ENCODE results near the gene PPP4R2. TPM values are rescaled to one million over a fixed set of nuclear protein-coding genes. Genes with fewer than 3 reads are reported as not detected.

Gene PPP4R2
- total and polyA plus RNA-seq, 2 of the 4 experiments (the other 2 are of a cell fraction) = 13.5 to 31.4 TPM

GRCh38 chr3:72968266-72968664, 28.3 kb upstream of the PPP4R2 start:
- no peak overlapping the region for H3K56ac ChIP-seq (ENCODE audit: extremely low read depth, insufficient read depth, low read length)
- no peak overlapping the region for H4K8ac ChIP-seq (ENCODE audit: low read depth in 2 of 2, low read length in 2 of 2)
- no peaks in the 10 kb centered on the region for H3K9me1 ChIP-seq (ENCODE audit: insufficient read depth, low read length)
- no peaks in the 10 kb centered on the region for H3K27me3 ChIP-seq (ENCODE audit: control insufficient read depth, insufficient read depth, low read length)
- H4K5ac ChIP-seq (ENCODE audit: low read depth, low read length) = no peak overlapping the region
- H3K36me3 ChIP-seq (ENCODE audit: control insufficient read depth, insufficient read depth, low read length) = peaks cover 15% of the 10 kb centered on the region
- H4K91ac ChIP-seq (ENCODE audit: insufficient read depth, low read depth, low read length) = no peak overlapping the region
- H2AK5ac ChIP-seq (ENCODE audit: low read depth, low read length) = no peak overlapping the region
- no peak overlapping the region for H3K18ac ChIP-seq (ENCODE audit: low read depth, low read length)
- no CpG with 5 or more reads among the region's 1 CpG for WGBS, 2 experiments (ENCODE audit: extremely low coverage in 2 of 2, insufficient read length in 1 of 2)
- ATAC-seq (ENCODE audit: low read depth) (no peak), DNase-seq (no peak)
- no peak overlapping the region for H3K23ac ChIP-seq (ENCODE audit: low read depth, low read length)
- no peak overlapping the region for H2BK120ac ChIP-seq (ENCODE audit: low read depth, low read length)
- H3K79me1 ChIP-seq (ENCODE audit: low read depth in 1 of 2, low read length in 2 of 2) = no peaks in the 10 kb centered on the region
- no peaks in the 10 kb centered on the region for H4K20me1 ChIP-seq (ENCODE audit: insufficient read depth, low read length)
- no peak overlapping the region for H2AK9ac ChIP-seq (replicated peaks; ENCODE audit: low read depth, low read length, poor library complexity)
- no peak overlapping the region for H2AFZ ChIP-seq (replicated peaks; ENCODE audit: low read length, poor library complexity)
- TF ChIP-seq FOS (IDR thresholded peaks at IDR 0.05; ENCODE audit: low read depth, low read length) = no peak
- no peak for TF ChIP-seq NFE2L2 (IDR thresholded peaks at IDR 0.05; ENCODE audit: low read depth, low read length)
- no peak for TF ChIP-seq RCOR1 (IDR thresholded peaks at IDR 0.05; ENCODE audit: insufficient replicate concordance, low read length)
- no peak for TF ChIP-seq RAD21 (IDR thresholded peaks at IDR 0.05; ENCODE audit: low read length)
- TF ChIP-seq BHLHE40 (IDR thresholded peaks at IDR 0.05; ENCODE audit: low read depth, low read length) = no peak
- TF ChIP-seq POLR2A (IDR thresholded peaks at IDR 0.05; ENCODE audit: low read depth, low read length) = no peak
- no peak for TF ChIP-seq CHD1 (IDR thresholded peaks at IDR 0.05; ENCODE audit: low read depth, low read length)
- TF ChIP-seq ELK1 (IDR thresholded peaks at IDR 0.05; ENCODE audit: borderline replicate concordance, low read depth, low read length) = no peak
- no peak for TF ChIP-seq CTCF (conservative IDR thresholded peaks at IDR 0.05; ENCODE audit: low read depth, low read length)
- TF ChIP-seq RFX5 (IDR thresholded peaks at IDR 0.05; ENCODE audit: low read depth, low read length) = no peak
- no peak for TF ChIP-seq SMC3 (IDR thresholded peaks at IDR 0.05; ENCODE audit: low read depth, low read length)
- no peak for TF ChIP-seq USF2 (IDR thresholded peaks at IDR 0.05; ENCODE audit: low read depth, low read length)
- no peak for TF ChIP-seq CEBPB (IDR thresholded peaks at IDR 0.05; ENCODE audit: low read depth, low read length)
- TF ChIP-seq MAZ (IDR thresholded peaks at IDR 0.05; ENCODE audit: borderline replicate concordance, low read depth, low read length) = no peak
- no peak for TF ChIP-seq MAFK (IDR thresholded peaks at IDR 0.05; ENCODE audit: low read depth, low read length)
- TF ChIP-seq MXI1 (IDR thresholded peaks at IDR 0.05; ENCODE audit: borderline replicate concordance, low read depth, low read length) = no peak
- H2BK5ac ChIP-seq (ENCODE audit: low read depth, low read length, poor library complexity, severe bottlenecking) = no peak overlapping the region
- no peak overlapping the region for H3K14ac ChIP-seq (replicated peaks; ENCODE audit: low read depth, low read length)
- H3K4me1 ChIP-seq (ENCODE audit: control insufficient read depth, insufficient read depth, low read length) = no peaks in the 10 kb centered on the region
- no peak overlapping the region for H2BK20ac ChIP-seq (ENCODE audit: low read depth, low read length)
- POLR2A ChIA-PET (ENCODE audit: unreplicated experiment) = no interaction called here
- intact Hi-C loops (cut with micrococcal nuclease) = no loop called here
- CTCF ChIA-PET = no interaction called here
- in situ Hi-C loops (cut with MboI; ENCODE audit: low sequenced_read_pairs) = no loop called here
- no peak overlapping the region for H2BK15ac ChIP-seq (ENCODE audit: low read depth, low read length)
- no peak overlapping the region for H3K4me2 ChIP-seq (ENCODE audit: low read depth, low read length)
- no peak overlapping the region for H3K27ac ChIP-seq (ENCODE audit: insufficient read depth, low read length)
- dilution Hi-C loops (cut with HindIII; ENCODE audit: low sequenced_read_pairs, unreplicated experiment) = no loop called here
- no peaks in the 10 kb centered on the region for H3K9me3 ChIP-seq (ENCODE audit: control insufficient read depth, insufficient read depth, low read length)
- H3K4me3 ChIP-seq (ENCODE audit: insufficient read depth, low read depth, low read length) = no peak overlapping the region
- H3K9ac ChIP-seq (ENCODE audit: low read depth, low read length) = no peak overlapping the region
- H3K4ac ChIP-seq (ENCODE audit: low read depth, low read length) = no peak overlapping the region
- BruUV-seq (replicated peaks) = no TSS peak
